COR-L47 (cell line): ENCODE measurements around the gene KBTBD3.
"Not testable (repeated sequence)": the region's sequence is repeated elsewhere in the genome, so short reads cannot be mapped to it uniquely, and the experiment has no call there.

Source experiments
- DNase-seq: peaks from one replicate; lab custom pipeline; 2025; lab: John Stamatoyannopoulos, UW

KBTBD3 gene

GRCh38 chr11:106011481-106011880 lies 65.7 kb downstream of the KBTBD3 start:
- no peak for DNase-seq

GRCh38 chr11:106003094-106003493 lies 74.1 kb downstream of the KBTBD3 start:
- not testable (repeated sequence) for DNase-seq

DNA sequence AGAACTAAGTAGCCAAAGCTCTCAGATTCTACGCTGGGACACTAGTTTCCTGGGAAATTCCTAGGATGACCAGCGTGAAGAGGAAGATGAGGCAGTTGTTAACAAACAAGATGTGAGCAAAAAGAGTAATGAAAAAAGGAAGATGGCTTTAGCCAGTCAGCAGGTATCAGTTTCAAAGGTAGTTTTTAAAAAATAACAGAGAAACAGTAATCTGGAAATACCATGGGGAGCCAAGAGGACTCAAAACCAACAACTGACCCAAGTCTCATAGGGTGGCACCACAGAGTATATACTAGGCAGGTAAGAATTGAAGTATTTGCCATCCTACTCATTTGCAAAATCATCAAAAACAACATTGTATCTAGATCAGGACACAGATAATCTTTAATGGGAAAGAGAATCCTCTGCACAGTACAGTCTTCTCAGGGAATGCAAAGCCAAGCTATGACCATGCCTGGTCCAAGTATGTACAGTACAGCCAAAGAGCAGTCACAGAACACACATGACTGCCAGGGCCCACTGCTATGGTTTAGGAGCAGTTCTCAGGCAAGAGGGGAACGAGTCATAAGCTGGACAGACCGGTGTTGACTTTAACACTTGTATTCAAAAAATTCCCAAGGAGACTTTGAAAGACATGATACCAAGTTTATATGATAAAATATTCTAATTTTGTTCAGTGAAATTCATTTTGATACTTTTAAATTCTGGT lies 75.7 kb downstream of the KBTBD3 start:
- DNase-seq: no peak
